Medulla oblongata (tissue), 1 donor: ENCODE measurements around the gene SALL3.

Experiments
- DNase-seq: peaks from one replicate; pipeline ENCODE4 v3.0.0-alpha.2; 2015; ENCODE audit errors: extremely low spot score

Gene SALL3

DNA sequence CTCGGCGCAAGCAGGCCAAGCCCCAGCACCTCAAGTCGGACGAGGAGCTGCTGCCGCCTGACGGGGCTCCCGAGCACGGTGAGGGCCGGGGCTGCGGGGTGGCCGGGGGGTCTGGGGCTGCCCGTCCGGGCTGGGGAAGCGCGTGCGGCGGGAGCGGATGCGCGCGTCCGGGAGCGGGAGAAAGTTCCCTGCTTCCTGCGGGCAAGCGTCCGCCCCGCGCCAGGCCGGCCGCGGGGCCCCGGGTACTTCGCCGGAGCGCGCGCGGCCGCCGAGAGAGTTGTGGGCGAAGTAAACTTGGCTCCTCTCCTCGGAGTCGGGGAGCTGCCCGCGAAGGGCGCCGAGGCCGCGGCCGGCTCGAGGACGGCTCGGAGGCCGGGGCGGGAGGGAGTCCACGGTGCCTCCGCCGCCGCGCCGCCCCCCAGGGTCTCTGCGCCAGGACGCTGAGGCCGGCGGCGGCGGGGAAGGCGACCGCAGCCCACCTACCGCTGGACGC is 707 bp downstream of the SALL3 start:
- DNase-seq = peak; percentile 2

DNA sequence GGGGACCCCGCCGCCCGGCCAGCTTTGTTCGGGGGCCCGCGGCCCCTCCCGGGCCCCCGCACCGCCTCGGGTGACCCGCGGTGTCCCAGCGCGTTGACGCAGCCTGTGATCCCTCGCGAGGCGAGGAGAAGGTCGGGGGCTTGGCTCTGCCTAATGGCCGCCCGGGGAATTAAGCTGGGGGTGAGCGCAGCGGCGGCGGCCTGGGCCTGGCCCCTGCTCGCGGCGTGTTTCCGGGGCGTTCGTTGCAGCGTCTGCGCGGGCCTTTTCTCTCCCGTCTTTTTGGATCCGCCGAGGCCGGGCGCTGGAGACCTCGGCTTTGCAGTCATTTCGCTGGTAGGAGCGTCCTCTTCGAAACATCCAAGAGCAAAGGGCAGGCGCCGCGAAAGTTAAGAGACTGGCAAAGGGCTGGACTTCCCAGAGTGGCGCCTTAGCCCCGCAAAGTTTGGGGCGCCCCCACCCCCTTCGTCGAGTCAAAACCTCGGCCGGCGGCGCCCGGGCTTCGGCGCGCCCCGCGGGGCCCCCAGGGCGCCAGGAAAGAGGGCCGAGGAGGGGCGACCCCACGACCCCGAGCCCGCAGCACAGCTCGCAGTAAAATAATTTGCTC is 1.3 kb downstream of the SALL3 start:
- DNase-seq = peak; percentile 4

DNA sequence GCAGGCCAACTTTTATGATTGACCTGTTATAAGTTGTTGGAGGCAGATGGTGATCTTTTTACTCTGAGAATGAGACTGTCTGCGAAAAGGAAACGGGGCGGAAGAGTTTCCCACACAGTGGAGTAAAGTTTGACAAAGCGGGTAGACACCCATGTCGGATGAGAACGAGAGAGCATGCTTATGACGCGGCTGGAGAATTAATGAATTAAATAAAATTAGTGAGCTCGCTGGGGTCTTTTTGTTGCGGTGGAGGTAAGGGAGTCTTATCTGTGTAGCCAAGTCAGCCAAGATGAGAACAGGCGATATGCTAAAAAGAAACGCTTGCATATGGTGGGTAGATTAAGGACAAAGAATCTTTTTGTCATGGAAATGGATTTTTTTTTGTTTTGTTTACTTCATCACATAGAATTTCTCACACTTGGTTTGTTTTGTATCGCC is 1.8 kb downstream of the SALL3 start:
- peak; percentile 17 for DNase-seq

DNA sequence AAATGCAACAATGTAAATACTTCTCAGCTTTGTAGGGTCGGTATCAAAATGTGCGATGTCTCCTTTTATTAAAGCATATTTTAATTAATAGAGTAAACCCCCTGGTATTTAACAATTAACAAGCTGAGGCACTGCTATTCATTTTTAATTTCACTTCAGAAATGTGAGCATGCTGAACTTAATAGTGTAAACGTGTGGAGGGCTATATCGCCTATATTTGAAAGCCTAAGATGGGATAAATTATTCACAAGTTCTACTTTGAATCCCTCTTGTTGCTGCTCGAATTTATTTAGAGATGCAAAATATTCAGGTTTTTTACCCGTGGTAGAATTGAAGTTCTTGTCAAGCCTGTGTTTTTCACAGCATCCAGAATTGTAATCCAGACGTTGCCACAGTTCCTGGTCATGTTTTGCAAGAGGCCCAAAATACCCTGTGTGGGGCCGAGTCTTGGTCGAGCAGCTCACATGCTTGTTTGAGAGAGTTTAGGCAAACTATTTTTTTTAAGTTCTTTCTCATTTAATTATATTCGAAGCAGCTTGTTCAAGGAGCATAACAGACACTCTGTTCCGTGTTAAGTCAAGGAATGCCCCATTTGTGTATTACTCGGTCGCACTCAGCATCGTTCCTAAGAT is 2.5 kb downstream of the SALL3 start:
- DNase-seq = peak; percentile 47

DNA sequence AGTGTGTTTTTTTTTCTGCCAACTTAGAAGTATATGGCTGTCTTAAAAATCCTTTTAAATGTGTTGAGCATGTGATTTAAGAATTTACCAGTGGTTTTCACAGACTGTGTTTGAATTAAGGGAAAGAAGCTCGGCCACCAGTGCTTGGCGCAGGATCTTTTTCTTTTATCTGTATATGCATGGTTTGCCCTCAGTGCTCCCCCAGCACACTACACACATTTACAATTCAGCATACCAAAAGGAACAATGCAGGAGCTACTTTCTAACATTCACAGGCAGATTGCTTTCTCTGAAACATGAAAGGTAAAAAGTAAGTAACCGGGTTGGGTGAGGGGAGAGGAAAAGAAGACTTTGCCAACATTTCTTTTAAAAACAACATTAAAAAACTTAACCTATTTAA is 3.9 kb downstream of the SALL3 start:
- DNase-seq = no peak

DNA sequence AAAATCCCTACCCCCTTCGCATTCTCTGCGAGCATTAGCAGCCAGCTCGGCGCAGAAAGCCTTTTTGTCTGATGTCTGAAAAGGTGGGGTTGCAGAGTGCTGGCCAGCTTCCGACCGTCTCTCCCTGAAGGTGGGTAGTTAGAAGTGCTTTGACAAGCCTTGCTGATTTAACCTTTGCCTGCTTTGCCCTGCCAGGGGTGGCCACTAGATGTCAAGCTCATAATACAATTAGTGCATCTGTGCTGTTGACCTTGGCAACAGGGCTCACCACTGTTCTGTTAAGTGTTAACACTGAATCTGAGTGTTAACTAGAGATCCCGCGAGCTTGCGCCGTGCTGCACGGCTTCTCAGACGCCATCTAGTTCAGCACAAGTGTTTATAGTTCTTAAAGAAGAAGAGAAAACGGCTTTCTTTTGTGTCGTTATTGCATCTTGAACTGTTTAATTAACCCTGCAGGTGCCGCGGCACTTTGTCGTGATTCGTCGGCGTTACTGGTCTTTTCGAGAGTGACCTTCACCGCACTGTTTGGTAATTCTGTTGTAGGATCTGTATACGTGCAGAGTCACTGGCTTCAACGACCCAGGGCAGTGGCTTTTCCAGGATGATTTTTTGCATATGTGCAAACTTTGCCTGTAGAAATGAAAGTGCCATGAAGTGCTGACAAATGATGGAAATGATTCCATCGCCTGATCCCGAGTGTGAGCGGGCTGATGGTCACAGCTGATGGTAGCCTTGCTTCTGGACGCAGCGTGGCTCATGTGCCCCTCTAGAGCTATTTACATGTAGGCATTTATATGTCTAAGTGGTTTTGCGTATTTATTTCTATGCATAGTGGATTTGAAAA is 5.5 kb downstream of the SALL3 start:
- DNase-seq = peak; percentile 53

DNA sequence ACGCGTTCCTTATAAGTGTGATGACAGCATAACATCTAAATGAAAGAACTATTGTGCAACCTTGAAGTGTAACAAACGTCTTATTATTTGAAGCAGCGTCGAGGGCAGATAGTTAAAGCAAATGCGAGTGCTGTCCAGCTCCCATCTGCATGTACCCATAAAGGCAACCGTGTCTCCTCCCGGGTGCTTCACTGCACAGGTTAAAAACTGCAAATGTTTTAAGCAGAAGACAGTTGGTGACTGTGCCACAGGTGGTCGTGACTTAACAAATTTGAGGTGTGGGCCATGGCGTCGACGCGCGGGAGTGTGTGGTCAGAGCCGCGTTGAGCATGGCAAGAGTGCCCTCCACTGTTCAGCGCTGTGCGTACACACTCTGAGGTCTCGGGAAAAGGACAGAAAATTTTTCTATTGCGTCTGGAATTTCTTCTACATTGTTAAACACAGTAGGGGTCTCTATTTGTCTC is 6.4 kb downstream of the SALL3 start:
- peak; percentile 81 for DNase-seq

DNA sequence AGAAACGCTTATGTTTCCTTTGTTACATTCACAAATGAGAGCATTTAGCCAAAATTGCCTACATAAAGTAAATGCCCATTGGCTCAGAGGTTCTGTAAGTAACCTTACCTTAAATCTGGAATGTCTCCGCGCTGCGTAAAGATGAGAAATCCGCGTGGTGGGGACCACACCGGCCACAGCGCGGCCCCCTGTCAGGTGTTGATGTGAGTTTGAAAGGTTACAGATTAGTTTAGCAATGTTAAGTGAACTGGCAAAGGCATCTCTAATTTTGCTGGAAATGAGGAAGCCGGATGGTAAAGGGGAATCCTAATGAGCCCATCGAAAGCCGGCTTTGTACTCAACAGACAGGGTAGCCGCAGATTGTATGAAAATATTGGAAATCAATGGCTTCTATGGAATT is 11.8 kb downstream of the SALL3 start:
- no peak for DNase-seq

DNA sequence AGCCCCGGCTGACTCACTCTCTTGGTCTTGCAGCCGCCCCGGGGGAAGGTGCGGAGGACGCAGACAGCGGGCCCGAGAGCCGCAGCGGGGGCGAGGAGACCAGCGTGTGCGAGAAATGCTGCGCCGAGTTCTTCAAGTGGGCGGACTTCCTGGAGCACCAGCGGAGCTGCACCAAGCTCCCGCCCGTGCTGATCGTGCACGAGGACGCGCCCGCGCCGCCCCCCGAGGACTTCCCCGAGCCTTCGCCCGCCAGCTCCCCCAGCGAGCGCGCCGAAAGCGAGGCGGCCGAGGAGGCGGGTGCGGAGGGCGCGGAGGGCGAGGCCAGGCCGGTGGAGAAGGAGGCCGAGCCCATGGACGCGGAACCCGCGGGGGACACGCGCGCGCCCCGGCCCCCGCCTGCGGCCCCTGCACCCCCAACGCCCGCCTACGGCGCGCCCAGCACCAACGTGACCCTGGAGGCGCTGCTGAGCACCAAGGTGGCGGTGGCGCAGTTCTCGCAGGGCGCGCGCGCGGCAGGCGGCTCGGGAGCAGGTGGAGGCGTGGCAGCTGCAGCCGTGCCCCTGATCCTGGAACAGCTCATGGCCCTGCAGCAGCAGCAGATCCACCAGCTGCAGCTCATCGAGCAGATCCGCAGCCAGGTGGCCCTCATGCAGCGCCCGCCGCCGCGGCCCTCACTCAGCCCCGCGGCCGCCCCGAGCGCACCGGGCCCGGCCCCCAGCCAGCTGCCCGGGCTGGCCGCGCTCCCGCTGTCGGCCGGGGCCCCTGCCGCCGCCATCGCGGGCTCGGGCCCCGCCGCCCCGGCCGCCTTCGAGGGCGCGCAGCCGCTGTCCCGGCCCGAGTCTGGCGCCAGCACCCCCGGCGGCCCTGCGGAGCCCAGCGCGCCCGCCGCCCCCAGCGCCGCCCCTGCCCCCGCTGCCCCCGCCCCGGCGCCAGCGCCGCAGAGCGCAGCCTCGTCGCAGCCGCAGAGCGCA is 12.7 kb downstream of the SALL3 start:
- DNase-seq = no peak

DNA sequence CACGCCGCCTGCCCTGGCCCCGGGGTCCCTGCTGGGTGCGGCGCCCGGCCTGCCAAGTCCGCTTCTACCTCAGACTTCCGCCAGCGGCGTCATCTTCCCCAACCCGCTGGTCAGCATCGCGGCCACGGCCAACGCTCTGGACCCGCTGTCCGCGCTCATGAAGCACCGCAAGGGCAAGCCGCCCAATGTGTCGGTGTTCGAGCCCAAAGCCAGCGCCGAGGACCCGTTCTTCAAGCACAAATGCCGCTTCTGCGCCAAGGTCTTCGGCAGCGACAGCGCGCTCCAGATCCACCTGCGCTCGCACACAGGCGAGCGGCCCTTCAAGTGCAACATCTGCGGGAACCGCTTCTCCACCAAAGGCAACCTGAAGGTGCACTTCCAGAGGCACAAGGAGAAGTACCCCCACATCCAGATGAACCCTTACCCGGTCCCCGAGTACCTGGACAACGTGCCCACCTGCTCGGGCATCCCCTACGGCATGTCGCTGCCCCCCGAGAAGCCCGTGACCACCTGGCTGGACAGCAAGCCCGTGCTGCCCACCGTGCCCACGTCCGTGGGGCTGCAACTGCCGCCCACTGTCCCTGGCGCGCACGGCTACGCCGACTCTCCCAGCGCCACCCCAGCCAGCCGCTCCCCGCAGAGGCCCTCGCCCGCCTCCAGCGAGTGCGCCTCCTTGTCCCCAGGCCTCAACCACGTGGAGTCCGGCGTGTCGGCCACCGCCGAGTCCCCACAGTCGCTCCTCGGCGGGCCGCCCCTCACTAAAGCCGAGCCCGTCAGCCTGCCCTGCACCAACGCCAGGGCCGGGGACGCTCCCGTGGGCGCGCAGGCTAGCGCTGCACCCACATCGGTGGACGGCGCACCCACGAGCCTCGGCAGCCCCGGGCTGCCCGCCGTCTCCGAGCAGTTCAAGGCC is 13.7 kb downstream of the SALL3 start:
- no peak for DNase-seq

DNA sequence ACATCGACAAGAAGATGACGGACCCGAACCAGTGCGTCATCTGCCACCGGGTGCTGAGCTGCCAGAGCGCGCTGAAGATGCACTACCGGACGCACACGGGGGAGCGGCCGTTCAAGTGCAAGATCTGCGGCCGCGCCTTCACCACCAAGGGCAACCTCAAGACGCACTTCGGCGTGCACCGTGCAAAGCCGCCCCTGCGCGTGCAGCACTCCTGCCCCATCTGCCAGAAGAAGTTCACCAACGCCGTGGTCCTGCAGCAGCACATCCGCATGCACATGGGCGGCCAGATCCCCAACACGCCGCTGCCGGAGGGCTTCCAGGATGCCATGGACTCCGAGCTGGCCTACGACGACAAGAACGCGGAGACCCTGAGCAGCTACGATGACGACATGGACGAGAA is 14.4 kb downstream of the SALL3 start:
- DNase-seq = no peak

DNA sequence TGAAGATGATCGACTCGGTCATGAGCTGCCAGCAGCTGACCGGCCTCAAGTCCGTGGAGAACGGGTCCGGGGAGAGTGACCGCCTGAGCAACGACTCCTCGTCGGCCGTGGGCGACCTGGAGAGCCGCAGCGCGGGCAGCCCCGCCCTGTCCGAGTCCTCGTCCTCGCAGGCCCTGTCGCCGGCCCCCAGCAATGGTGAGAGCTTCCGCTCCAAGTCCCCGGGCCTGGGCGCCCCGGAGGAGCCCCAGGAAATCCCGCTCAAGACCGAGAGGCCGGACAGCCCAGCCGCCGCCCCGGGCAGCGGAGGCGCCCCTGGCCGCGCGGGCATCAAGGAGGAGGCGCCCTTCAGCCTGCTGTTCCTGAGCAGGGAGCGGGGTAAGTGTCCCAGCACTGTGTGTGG is 14.9 kb downstream of the SALL3 start:
- no peak for DNase-seq

DNA sequence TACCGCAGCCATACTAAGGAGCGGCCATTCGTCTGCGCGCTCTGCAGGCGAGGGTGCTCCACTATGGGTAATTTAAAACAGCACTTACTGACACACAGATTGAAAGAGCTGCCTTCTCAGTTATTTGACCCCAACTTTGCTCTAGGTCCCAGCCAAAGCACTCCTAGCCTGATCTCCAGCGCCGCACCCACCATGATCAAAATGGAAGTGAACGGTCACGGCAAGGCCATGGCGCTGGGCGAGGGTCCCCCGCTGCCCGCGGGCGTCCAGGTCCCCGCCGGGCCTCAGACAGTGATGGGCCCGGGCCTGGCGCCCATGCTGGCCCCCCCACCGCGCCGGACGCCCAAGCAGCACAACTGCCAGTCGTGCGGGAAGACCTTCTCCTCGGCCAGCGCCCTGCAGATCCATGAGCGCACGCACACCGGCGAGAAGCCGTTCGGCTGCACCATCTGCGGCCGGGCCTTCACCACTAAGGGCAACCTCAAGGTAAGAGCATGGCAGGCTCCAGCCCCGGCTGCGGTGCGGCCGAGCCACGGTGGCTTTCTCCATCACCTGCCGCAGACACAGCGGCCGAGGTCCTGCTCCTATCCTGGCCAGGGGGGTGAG is 15.5 kb downstream of the SALL3 start:
- no peak for DNase-seq

DNA sequence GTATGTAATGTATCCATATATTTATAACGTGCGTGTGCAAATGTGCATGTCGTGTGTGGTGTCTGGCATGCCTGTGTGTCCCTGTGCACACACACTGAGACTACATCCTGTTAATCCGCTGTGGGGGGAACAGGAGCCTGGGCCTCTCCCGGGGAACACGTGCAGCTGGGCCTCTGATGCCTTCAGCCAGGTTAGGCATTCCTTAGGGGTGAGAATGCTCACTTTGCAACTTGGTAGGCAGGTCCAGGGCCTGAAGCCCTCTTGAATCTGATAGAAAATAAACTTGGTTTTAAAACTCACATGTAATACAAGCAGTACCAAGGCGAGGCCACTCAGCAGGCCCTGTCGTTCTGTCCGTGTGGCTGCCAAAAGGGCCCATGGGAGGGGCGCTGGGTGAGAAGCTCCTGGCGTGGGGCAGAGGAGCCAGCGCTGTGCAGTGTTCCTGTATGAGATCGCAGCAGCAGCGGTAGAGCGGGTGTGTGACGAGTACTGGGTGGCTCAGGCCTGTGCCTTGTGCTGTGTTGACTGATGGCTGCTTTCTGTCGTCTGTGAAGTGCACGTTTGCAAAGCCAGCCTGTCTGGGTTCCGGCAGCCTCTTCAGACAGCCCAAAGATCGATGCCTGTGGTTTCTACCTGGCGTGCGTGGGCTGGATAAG is 16.2 kb downstream of the SALL3 start:
- DNase-seq = peak; percentile 23

DNA sequence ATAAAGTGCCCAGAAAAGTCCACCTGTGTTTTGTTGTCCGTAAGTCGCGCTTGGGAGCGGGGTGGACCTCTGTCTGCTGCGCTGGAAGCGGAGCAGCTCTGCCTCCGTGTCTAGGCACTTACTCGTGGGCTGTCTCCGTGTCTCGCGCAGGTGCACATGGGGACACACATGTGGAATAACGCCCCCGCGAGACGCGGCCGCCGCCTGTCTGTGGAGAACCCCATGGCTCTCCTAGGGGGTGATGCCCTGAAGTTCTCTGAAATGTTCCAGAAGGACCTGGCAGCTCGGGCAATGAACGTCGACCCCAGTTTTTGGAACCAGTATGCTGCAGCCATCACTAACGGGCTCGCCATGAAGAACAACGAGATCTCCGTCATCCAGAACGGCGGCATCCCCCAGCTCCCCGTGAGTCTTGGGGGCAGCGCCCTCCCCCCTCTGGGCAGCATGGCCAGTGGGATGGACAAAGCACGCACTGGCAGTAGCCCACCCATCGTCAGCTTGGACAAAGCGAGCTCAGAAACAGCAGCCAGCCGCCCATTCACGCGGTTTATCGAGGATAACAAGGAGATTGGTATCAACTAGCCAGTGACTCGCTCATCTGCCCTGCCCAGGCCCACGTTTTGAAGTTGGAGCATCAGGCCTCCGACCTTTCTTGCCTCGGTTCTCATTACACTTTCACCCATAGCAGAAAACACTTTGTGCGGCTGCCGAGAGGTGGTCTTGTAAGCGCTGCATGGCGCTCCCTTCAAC is 17.3 kb downstream of the SALL3 start:
- no peak for DNase-seq

DNA sequence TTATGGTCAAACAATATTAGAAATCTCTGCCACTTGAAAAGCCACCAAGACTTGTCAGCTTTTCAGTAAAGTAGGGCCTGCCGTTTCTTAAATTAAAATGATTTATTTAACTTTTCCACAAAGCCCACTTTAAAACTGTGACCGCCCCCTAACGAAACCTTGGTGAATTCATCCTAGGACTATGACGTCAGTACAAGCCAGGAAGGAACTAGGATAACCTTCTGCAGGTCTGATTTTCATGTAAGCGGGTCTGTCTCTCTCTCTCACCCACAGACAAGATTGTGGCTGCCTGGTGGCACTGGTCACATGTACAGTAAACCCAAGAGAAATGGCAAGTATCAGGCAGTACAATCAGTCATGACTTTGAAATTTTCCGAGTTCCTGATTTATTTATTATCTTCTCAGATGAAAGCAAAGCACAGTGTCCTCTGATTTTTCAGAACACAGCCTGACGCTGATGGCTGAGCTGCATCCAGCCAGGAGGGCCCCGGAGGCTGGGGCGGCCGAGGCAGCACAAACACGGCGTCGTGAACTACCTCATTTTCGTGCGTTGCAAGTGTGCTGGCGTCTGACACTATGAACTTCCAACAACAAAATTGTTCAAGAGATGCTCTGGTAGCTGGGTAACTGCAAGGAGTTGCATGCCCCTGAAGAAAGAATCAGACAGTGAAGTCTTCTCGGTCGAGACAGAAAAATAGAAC is 18.9 kb downstream of the SALL3 start:
- DNase-seq = peak; percentile 52

DNA sequence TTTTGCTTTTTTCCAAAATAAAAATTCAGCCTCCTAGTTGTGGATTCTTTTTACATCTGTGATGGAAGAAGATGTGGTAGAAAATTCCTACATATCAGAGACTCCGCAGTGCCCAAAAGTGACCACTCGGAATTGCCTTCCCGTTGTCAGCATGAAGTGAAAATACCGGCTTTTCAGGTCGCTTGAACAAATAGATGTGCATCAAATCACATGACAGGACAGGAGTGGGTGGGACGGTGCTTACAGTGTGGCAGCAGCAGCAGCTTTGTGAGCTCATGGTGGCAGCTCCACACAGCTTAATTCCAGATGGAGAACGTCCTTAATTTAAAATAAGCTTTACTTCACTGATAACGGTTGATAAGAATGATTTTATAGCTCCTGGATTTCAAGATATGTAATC is 20.3 kb downstream of the SALL3 start:
- DNase-seq = peak; percentile 19

DNA sequence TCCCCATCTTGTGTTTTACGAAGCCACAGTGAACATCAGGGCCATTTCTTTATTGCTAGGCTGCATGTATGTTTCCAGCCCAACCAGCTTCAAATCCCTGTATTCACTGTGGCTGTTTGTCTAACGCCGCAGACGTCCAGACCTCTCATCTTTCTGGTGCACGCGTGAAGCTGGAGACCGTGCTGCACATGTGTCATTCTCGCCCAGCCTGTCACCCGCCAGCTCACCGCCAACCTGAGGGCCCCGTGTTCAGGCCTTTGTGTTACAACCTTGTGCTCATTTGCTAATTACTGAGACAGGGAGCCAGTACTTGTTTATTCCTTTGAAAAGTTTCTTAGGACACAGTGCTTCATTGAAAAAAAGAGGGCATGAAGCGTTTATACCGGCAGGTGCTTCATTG is 21.4 kb downstream of the SALL3 start:
- peak; percentile 32 for DNase-seq
